ENCODE results near the gene CD86. TPM values are rescaled to one million over a fixed set of nuclear protein-coding genes. Genes with fewer than 3 reads are reported as not detected.
"Not testable (repeated sequence)": the region's sequence is repeated elsewhere in the genome, so short reads cannot be mapped to it uniquely, and the experiment has no call there.

Gene CD86
- total and polyA plus RNA-seq, 8 donors, result 0.31 to 9.0 (median 0.55) TPM

DNA sequence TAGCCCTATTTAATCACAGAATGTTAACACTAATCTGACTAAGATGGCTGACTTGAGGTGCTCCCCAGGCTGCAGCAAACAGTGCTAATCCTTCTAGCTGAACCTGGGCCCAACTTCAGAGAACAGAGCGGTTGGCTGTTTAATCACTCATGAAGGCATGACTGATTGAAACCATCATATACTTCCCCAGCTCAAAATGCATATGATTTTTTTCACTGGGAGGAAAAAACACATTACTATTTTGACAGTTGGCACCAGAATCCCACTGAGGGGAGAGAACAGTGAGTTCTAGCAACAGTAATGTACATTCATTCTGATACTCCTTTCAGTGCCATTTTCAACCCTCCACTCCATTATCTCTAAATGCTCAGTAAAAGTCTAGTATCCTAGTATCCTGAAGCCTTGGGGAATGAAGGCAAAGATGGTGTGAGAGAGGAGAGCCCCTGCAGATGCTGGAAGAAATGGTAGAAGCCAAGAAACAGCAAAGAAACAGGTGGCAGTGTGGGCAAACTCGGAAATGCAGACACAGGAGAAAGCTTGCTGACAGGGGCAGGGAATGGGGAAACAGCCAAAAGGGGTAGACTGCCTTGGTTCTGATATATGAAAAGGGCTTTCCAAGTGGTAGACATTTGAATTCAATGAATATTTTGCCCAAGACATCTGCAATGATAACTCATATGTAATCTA lies 93.9 kb downstream of the CD86 start:
- no peaks in the 10 kb centered on the region for H3K27me3 ChIP-seq
- no peaks in the 10 kb centered on the region for H3K36me3 ChIP-seq
- H3K4me1 ChIP-seq, result peaks cover 0 to 4% (median 0%) of the 10 kb centered on the region in 3 donors
- WGBS, 2 donors, result 78 to 85% methylated on average over 2 of the region's 2 CpGs
- no peak for ATAC-seq
- no peak for DNase-seq
- H3K9me3 ChIP-seq, result no peaks in the 10 kb centered on the region
- TF ChIP-seq, protein P1, sequence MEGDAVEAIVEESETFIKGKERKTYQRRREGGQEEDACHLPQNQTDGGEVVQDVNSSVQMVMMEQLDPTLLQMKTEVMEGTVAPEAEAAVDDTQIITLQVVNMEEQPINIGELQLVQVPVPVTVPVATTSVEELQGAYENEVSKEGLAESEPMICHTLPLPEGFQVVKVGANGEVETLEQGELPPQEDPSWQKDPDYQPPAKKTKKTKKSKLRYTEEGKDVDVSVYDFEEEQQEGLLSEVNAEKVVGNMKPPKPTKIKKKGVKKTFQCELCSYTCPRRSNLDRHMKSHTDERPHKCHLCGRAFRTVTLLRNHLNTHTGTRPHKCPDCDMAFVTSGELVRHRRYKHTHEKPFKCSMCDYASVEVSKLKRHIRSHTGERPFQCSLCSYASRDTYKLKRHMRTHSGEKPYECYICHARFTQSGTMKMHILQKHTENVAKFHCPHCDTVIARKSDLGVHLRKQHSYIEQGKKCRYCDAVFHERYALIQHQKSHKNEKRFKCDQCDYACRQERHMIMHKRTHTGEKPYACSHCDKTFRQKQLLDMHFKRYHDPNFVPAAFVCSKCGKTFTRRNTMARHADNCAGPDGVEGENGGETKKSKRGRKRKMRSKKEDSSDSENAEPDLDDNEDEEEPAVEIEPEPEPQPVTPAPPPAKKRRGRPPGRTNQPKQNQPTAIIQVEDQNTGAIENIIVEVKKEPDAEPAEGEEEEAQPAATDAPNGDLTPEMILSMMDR (IDR thresholded peaks at IDR 0.05), result no peak
- FAIRE-seq, result no peak
- H3K4me3 ChIP-seq, result no peak overlapping the region
- intact Hi-C loops (cut with DNase I), result no loop called here
- no peak overlapping the region for H3K27ac ChIP-seq

DNA sequence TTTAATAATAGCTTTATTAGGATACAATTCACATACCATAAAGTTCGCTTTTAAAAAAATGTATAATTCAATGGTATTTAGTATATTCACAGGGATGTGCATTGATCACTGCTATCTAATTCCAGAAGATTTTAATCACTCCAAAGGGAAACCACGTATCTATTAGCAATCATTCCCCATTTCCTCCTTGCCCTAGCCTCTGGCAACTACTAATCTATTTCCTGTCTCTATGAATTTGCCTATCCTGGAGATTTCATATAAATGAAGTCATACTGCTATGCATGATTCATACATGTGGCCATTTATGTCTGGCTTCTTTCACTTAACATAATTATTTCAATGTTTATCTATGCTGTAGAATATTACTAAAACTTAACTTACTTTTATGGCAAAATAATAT lies 96.3 kb downstream of the CD86 start:
- WGBS, 2 donors, result 73 to 86% methylated on average over 2 of the region's 2 CpGs

DNA sequence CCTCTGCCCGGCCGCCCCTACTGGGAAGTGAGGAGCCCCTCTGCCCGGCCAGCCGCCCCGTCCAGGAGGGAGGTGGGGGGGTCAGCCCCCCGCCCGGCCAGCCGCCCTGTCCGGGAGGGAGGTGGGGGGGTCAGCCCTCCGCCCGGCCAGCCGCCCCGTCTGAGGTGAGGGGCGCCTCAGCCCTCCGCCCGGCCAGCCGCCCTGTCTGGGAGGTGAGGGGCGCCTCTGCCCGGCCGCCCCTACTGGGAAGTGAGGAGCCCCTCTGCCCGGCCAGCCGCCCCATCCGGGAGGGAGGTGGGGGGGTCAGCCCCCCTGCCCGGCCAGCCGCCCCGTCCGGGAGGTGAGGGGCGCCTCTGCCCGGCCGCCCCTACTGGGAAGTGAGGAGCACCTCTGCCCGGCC lies 109.8 kb downstream of the CD86 start:
- ATAC-seq; H3K36me3 ChIP-seq; H3K4me1 ChIP-seq; H3K9me3 ChIP-seq; FAIRE-seq; H3K27me3 ChIP-seq; DNase-seq; H3K27ac ChIP-seq; H3K4me3 ChIP-seq; intact Hi-C loops (cut with DNase I): not testable (repeated sequence)
- WGBS, 2 donors, result 92 to 98% methylated on average over 7 to 17 of the region's 31 CpGs

More for the DNA sequence above, 96.3 kb downstream of the CD86 start:
- TF ChIP-seq, protein P1 (IDR thresholded peaks at IDR 0.05), result no peak
- Histone ChIP-seq H3K27me3 (no peaks in the 10 kb centered on the region), H3K4me3 (no peak overlapping the region), H3K9me3 (no peaks in the 10 kb centered on the region), H3K4me1 (peaks cover 0 to 4% (median 0%) of the 10 kb centered on the region in 3 donors), H3K27ac (no peak overlapping the region), H3K36me3 (no peaks in the 10 kb centered on the region)
- DNase-seq (no peak), FAIRE-seq (no peak), ATAC-seq (no peak)
- intact Hi-C loops (cut with DNase I), result no loop called here

DNA sequence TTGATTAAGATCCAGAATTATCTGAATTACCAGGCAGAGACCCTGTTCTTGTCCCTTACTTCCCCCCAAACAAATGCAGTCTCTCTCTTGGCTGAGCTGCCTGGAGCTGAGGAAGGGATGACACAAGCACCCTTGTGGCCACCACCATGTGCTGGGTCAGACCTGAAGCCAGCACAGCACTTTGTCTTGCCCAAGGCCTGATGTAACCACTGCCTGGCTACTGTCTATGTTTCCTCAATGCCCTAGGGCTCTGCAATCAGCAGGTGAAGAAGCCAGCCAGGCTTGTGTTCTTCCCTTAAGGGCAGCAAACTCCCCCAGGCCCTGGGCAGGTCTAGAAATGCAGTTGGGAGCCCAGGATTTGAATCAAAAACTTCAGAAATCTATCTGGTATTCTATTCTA lies 112.5 kb downstream of the CD86 start:
- Histone ChIP-seq H3K27ac (no peak overlapping the region), H3K4me1 (no peaks in the 10 kb centered on the region), H3K4me3 (no peak overlapping the region), H3K36me3 (no peaks in the 10 kb centered on the region), H3K27me3 (no peaks in the 10 kb centered on the region), H3K9me3 (no peaks in the 10 kb centered on the region)
- intact Hi-C loops (cut with DNase I), result no loop called here
- ATAC-seq (no peak), FAIRE-seq (no peak), DNase-seq (no peak)
- TF ChIP-seq, protein P1 (IDR thresholded peaks at IDR 0.05), result no peak

DNA sequence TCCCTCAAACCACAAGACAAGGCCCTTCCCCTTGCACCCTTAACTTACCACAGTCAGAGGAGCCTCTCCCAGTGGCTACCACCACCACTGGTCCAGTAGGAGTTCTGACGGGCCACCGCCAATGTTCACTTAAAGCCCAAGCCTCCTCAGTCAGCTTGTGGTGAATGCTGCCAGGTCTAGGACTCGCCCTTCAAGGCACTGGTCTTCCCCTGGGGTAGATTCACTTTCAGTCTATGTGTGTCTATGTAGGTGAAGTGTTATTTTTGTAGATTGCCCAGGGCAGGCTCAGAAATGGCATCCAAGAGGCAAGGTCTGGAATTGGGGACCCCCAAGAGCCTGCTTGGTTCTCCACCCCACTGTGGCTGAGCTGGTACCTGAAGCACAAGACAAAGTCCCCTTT lies 112.9 kb downstream of the CD86 start:
- no peak overlapping the region for H3K4me3 ChIP-seq
- ATAC-seq (no peak), DNase-seq (no peak), FAIRE-seq (no peak)
- 92% methylated on average over 3 of the region's 3 CpGs for WGBS, 2 donors
- H3K27me3 ChIP-seq, result no peaks in the 10 kb centered on the region
- TF ChIP-seq, protein P1 (IDR thresholded peaks at IDR 0.05), result no peak
- intact Hi-C loops (cut with DNase I), result no loop called here
- H3K27ac ChIP-seq, result no peak overlapping the region
- H3K4me1 ChIP-seq, result no peaks in the 10 kb centered on the region
- no peaks in the 10 kb centered on the region for H3K9me3 ChIP-seq
- H3K36me3 ChIP-seq, result no peaks in the 10 kb centered on the region
